HFFc6 (cell line): ENCODE results near the gene LASP1. TPM values are rescaled to one million over a fixed set of nuclear protein-coding genes. Genes with fewer than 3 reads are reported as not detected.

Source experiments
- DNase-seq: peaks from one replicate; pipeline ENCODE4 v3.0.0-alpha.2; 2018
- H3K27ac Mint-ChIP-seq: 2 replicates; pipeline ENCODE4 v1.8.0; 2020; ENCODE audit warnings: mild to moderate bottlenecking, mixed read lengths
- H3K27me3 Mint-ChIP-seq: 2 replicates; pipeline ENCODE4 v1.8.0; 2021; ENCODE audit warnings: mild to moderate bottlenecking, moderate library complexity, mixed read lengths; ENCODE audit not compliant: insufficient read depth
- H3K36me3 Mint-ChIP-seq: 2 replicates; pipeline ENCODE4 v1.8.0; 2021; ENCODE audit warnings: low read depth, mixed read lengths
- H3K4me1 Mint-ChIP-seq: 2 replicates; pipeline ENCODE4 v1.8.0; 2020; ENCODE audit warnings: low read depth, mixed read lengths
- H3K4me3 Mint-ChIP-seq: 2 replicates; pipeline ENCODE4 v1.8.0; 2020; ENCODE audit warnings: mild to moderate bottlenecking, moderate library complexity, mixed read lengths
- H3K9me3 Mint-ChIP-seq: 2 replicates; pipeline ENCODE4 v1.8.0; 2020; ENCODE audit warnings: mild to moderate bottlenecking, mixed read lengths
- CTCF ChIP-seq: fragments of 200-600 bp; sonication (generic); IDR thresholded peaks from 2 replicates; pipeline ENCODE4 v1.5.0; 2021; ENCODE audit warnings: antibody characterized with exemption, mild to moderate bottlenecking
- total RNA-seq, 6 experiments: library from RNA; stranded (reverse); fragmentation: NEBNext Ultra II Directional; extraction: Animal tissue kit (Norgen Biotek cat#: 25700); gene quantifications; 2 replicates in 1 of 6; 3 replicates in 5 of 6; pipeline ENCODE4 v1.2.3, GENCODE V29; 2021

LASP1 gene
- total RNA-seq, 6 experiments from 2014 or later, result 428 to 517 (median 484) TPM

DNA sequence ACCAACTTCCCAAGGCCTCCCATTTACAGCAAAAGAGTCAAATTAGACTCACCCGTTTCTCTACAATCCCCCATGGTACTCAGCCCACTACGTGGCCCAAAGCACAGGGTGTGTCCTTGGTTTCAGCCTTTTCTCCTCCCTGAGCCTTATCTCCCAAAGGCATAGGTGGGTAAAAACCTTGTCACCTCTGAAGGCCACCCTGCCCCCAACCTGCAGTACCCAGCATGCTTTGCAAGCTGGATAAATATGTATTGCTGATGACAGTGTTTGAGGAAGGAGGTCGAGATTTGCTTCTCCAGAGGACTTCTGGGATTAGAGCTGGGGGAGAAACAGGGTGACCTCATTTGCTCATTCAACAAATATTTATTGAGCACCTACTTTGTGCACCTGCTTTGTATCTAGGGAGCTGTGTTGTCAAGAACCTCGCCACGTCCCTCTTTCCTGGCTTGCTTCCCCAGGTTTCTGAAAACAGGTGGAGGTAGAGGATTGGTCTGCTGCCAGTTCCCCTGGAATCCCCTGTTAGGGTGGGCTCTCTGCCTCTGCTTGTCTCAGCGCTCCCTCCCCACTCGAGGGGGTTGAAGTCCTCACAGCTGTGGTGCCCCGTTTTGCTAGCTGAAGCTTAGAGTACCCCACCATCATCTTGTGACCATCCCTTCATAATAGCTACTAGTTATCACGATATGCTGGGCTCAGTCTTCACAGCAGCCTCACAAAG lies 3.0 kb downstream of the LASP1 start:
- H3K36me3 Mint-ChIP-seq, result peaks cover 31% of the 10 kb centered on the region
- peaks cover 75% of the 10 kb centered on the region for H3K4me1 Mint-ChIP-seq
- TF ChIP-seq CTCF, result no peak
- H3K4me3 Mint-ChIP-seq, result peak overlapping the region; percentile 96
- H3K27ac Mint-ChIP-seq, result peak overlapping the region; percentile 59
- H3K27me3 Mint-ChIP-seq, result peaks cover 8% of the 10 kb centered on the region
- DNase-seq, result no peak
- H3K9me3 Mint-ChIP-seq, result no peaks in the 10 kb centered on the region

DNA sequence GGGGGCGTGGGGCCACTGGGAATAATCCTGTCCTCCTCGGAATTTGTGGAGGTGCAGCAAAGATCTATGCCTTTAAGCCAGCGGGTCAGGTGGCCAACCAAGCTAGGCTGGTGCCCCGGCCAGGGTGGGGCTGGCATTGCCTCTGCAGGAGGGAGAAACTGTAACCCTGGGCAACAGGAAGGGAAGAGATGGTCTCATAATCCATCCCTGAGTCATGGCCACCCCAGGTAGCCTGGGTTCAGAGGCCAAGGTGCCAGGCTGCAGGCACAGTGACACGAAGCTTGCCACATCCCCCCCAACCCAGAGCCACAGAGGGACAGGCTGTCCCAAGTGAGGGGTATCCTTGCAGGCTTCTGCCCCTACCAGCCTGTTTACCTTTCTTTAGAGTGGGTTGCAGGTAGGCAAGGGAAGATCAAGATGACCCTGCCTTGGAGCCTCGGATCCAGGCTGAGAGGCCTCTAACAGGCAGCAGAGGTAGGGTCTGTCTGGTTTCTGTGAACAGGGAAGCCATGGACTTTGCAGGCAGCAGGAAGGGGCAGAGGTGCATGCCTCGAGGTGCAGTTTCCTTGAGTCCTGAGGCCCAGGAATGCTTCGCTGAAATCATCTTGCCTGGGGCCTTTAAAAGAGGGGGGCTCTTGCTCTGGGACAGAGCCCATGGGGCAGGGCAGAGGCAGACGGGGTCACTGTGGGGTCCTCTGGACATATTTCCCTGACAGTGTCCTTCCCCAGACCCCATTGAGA lies 4.0 kb downstream of the LASP1 start:
- peak overlapping the region; percentile 70 for H3K27ac Mint-ChIP-seq
- H3K27me3 Mint-ChIP-seq, result peaks cover 7% of the 10 kb centered on the region
- peak overlapping the region; percentile 96 for H3K4me3 Mint-ChIP-seq
- no peaks in the 10 kb centered on the region for H3K9me3 Mint-ChIP-seq
- peaks cover 39% of the 10 kb centered on the region for H3K36me3 Mint-ChIP-seq
- no peak for TF ChIP-seq CTCF
- no peak for DNase-seq
- peaks cover 75% of the 10 kb centered on the region for H3K4me1 Mint-ChIP-seq

DNA sequence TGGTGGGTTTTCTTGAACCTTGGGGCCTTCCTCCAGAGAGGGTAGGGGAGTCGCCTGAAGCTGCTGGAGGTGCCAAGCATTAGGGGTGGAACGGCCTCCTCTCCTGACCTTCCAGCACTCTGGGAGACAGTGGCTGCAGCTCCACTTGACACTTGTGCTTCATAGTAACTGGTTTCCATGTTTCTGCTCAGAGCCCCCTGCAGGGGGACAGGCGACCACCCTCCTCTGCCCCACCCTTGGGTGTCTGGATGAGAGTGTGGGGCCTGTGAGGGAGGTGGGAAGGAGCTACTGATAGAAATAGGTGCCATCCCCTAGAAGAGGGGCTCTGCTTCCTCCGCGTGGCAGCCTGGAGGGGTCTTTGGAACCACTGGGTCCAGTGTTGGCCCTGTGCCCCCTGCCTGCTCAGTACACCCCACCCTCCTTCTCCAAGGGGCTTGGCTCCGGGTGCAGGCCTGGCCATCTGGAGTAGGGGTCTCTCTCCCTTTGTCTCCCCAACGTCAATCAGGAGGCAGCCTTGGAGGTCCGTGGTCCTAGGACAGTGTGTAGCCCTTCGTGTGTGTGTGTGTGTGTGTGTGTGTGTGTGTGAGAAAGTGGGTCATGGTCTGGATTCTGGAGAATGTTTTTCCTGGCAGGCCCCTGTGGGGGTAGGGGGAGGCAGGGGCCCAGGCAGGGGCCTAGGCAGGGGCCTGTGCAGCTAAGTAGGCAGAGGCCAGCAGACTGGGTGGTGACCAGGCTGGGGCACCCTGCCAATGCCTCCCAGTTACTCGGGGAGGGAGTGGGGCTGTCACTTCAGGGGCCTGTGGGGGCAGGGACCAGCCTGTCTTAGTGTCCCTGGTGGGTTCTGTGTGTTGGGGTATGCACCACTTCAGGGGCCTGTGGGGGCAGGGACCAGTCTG lies 4.9 kb downstream of the LASP1 start:
- no peak for TF ChIP-seq CTCF
- no peak for DNase-seq
- Mint-ChIP-seq H3K27ac (peak overlapping the region; percentile 70), H3K27me3 (no peaks in the 10 kb centered on the region), H3K4me1 (peaks cover 84% of the 10 kb centered on the region), H3K4me3 (peak overlapping the region; percentile 96), H3K9me3 (no peaks in the 10 kb centered on the region), H3K36me3 (peaks cover 44% of the 10 kb centered on the region)

DNA sequence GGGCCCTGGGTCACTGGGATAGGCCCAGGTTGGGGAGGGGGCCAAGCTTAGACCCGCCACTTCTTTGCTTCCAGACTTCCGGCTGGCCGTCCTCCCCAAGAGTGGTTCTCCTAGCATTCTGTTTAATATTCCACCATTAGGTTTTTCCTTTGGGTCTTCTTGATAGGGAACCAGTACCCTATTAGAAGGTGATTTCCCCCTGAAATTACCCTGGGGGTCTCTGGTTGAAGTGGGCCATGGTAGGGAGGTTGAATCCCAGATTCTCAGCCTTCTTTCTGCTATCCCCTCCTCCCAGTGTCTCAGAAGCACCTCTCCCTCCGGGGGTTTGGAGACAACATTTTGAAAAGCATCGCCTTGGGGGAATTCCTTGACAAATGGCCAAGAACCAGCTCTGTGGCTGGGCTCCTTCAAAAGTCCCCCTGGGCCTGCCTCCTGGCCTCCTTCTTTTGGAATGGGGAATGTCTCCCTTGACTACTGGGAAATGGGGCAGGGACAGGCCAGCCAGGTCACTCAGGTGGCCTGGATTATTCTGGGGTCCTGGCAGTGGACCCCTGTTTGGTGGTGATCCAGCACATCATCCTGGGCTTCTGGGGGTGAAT lies 5.7 kb downstream of the LASP1 start:
- H3K9me3 Mint-ChIP-seq, result no peaks in the 10 kb centered on the region
- H3K4me1 Mint-ChIP-seq, result peaks cover 92% of the 10 kb centered on the region
- H3K4me3 Mint-ChIP-seq, result peak overlapping the region; percentile 96
- H3K36me3 Mint-ChIP-seq, result peaks cover 39% of the 10 kb centered on the region
- DNase-seq, result peak; percentile 43
- peak overlapping the region; percentile 70 for H3K27ac Mint-ChIP-seq
- H3K27me3 Mint-ChIP-seq, result no peaks in the 10 kb centered on the region
- TF ChIP-seq CTCF, result no peak

- peak overlapping the region; percentile 74 for H3K27ac Mint-ChIP-seq
- no peaks in the 10 kb centered on the region for H3K27me3 Mint-ChIP-seq
- no peak overlapping the region for H3K4me3 Mint-ChIP-seq
- H3K36me3 Mint-ChIP-seq, result peaks cover 40% of the 10 kb centered on the region
- no peak for DNase-seq
- peaks cover 99% of the 10 kb centered on the region for H3K4me1 Mint-ChIP-seq
- no peaks in the 10 kb centered on the region for H3K9me3 Mint-ChIP-seq
- no peak for TF ChIP-seq CTCF
Observed at GRCh38 chr17:38877130-38877851, 7.4 kb downstream of the LASP1 start.
